Measurements from ENCODE around the gene ADAT1. TPM values are rescaled to one million over a fixed set of nuclear protein-coding genes. Genes with fewer than 3 reads are reported as not detected.

Gene ADAT1
- total RNA-seq, 1 experiment from 2014 or later: 71.3 TPM

DNA sequence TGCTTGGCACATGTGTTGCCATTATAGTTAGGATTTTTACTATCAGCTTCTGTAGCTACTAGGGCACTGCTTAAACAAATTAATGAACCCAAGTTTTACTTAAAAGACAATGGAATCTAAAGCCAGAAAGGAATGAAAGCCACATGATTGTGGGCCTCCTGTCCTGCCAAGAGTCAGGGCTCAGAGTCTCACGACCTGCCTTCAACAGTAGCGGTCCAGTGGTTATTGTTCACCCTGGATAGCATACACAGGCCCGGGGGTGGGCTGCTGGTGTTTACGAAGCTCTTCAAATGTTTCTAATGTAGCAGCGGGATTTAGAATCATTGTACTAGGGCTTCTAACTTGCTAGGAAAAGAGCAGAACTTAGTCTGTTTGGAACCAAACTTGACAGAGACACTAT is 49.1 kb downstream of the ADAT1 start:
- Mint-ChIP-seq H3K36me3 (ENCODE audit: insufficient read depth, unreplicated experiment) (peaks cover 43% of the 10 kb centered on the region), H3K4me3 (ENCODE audit: unreplicated experiment) (no peak overlapping the region), H3K4me1 (ENCODE audit: low read depth, unreplicated experiment) (no peaks in the 10 kb centered on the region), H3K27me3 (ENCODE audit: insufficient read depth, unreplicated experiment) (no peaks in the 10 kb centered on the region), H3K27ac (ENCODE audit: unreplicated experiment) (no peak overlapping the region), H3K9me3 (ENCODE audit: unreplicated experiment) (no peaks in the 10 kb centered on the region)
- ChIA-PET POLR2A (no interaction called here), CTCF (no interaction called here)
- H3K27me3 ChIP-seq (replicated peaks; ENCODE audit: control insufficient read depth, insufficient read depth, low read length): no peaks in the 10 kb centered on the region
- intact Hi-C loops (cut with micrococcal nuclease; ENCODE audit: unreplicated experiment): no loop called here
- DNase-seq: no peak
- H3K36me3 ChIP-seq (ENCODE audit: control insufficient read depth, insufficient read depth, low read length): peaks cover 10% of the 10 kb centered on the region
- no peaks in the 10 kb centered on the region for H3K9me3 ChIP-seq
- BruUV-seq (replicated peaks): no TSS peak
- no peak overlapping the region for H3K4me3 ChIP-seq (ENCODE audit: low read depth, low read length)
- H3K4me1 ChIP-seq: no peaks in the 10 kb centered on the region
- TF ChIP-seq, protein P1, sequence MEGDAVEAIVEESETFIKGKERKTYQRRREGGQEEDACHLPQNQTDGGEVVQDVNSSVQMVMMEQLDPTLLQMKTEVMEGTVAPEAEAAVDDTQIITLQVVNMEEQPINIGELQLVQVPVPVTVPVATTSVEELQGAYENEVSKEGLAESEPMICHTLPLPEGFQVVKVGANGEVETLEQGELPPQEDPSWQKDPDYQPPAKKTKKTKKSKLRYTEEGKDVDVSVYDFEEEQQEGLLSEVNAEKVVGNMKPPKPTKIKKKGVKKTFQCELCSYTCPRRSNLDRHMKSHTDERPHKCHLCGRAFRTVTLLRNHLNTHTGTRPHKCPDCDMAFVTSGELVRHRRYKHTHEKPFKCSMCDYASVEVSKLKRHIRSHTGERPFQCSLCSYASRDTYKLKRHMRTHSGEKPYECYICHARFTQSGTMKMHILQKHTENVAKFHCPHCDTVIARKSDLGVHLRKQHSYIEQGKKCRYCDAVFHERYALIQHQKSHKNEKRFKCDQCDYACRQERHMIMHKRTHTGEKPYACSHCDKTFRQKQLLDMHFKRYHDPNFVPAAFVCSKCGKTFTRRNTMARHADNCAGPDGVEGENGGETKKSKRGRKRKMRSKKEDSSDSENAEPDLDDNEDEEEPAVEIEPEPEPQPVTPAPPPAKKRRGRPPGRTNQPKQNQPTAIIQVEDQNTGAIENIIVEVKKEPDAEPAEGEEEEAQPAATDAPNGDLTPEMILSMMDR (IDR thresholded peaks at IDR 0.05; ENCODE audit: insufficient read depth in 1 of 2, low read depth in 1 of 2, low read length in 1 of 2, severe bottlenecking in 1 of 2, unreplicated experiment in 1 of 2): no peak

DNA sequence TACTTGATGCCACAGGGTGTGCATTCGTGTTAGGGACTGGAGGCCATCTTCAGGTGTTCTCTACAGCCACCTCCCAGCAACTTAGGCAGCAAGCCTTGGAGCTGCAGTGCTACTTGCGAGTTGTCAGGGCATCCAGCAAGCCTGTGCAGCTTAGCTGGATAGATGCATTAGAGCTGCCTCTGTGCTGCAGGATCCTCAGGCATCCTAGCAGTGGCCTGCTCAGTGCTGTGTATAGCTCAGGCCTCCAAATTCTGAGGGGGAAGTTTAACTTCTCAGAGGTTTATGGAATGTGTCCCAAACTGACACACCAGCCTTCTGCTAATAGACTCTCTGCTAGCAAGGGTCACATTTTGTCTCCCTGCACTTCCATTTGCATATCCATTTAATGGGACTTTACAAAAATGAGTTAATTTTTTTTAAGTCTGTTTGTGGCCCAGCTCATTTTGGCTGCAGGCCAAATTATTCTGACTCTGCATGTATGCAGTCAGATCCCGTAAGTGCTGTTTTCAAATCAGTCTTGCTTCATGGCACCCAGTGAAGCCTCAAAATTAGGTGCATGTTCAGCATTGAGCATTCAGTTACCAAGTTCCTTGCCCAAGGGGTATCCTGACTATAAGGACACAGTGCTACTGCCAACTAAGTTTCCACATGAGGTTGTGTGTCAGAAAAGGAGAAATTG is 50.1 kb downstream of the ADAT1 start:
- BruUV-seq (replicated peaks): no TSS peak
- Mint-ChIP-seq H3K9me3 (ENCODE audit: unreplicated experiment) (no peaks in the 10 kb centered on the region), H3K27me3 (ENCODE audit: insufficient read depth, unreplicated experiment) (no peaks in the 10 kb centered on the region), H3K36me3 (ENCODE audit: insufficient read depth, unreplicated experiment) (peaks cover 38% of the 10 kb centered on the region), H3K4me3 (ENCODE audit: unreplicated experiment) (no peak overlapping the region), H3K4me1 (ENCODE audit: low read depth, unreplicated experiment) (no peaks in the 10 kb centered on the region), H3K27ac (ENCODE audit: unreplicated experiment) (no peak overlapping the region)
- no peak overlapping the region for H3K4me3 ChIP-seq (ENCODE audit: low read depth, low read length)
- DNase-seq: no peak
- H3K27me3 ChIP-seq (replicated peaks; ENCODE audit: control insufficient read depth, insufficient read depth, low read length): no peaks in the 10 kb centered on the region
- intact Hi-C loops (cut with micrococcal nuclease; ENCODE audit: unreplicated experiment): no loop called here
- ChIA-PET CTCF (no interaction called here), POLR2A (no interaction called here)
- TF ChIP-seq, protein P1 (IDR thresholded peaks at IDR 0.05; ENCODE audit: insufficient read depth in 1 of 2, low read depth in 1 of 2, low read length in 1 of 2, severe bottlenecking in 1 of 2, unreplicated experiment in 1 of 2): no peak
- no peaks in the 10 kb centered on the region for H3K4me1 ChIP-seq
- no peaks in the 10 kb centered on the region for H3K9me3 ChIP-seq
- peaks cover 12% of the 10 kb centered on the region for H3K36me3 ChIP-seq (ENCODE audit: control insufficient read depth, insufficient read depth, low read length)

DNA sequence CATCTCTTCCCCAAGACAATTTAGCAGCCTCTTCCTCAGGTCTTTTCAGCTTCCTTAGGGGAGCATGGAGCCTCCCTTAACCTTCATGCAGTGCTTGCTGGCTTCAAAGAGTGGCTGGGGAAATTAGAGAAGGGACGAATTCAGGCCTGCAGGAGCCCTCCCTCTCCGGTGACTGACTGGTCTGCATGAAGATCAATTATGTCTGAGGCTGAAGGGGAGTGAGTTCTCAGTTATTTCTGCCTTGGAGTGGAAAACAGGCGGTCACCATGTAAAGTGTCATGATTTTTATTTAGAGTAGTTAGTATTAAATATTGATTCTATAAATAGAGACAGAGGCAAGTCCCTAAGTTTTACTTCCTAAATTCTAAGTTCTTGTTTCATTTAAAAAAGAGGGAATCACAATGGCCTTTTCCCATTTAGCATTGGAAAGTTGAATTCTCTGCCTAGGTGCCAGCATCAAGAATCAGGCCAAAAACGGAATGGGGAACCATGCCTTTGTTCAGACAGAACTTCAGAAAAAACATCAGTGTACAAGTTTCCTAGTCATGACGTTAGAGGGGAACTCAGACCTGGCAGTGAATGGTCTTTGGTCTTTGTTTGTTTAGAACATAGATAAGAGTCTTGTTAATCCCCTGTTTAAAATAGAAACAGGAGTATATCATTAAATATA is 52.5 kb downstream of the ADAT1 start:
- no peaks in the 10 kb centered on the region for H3K27me3 ChIP-seq (replicated peaks; ENCODE audit: control insufficient read depth, insufficient read depth, low read length)
- Mint-ChIP-seq H3K27me3 (ENCODE audit: insufficient read depth, unreplicated experiment) (no peaks in the 10 kb centered on the region), H3K4me1 (ENCODE audit: low read depth, unreplicated experiment) (no peaks in the 10 kb centered on the region), H3K36me3 (ENCODE audit: insufficient read depth, unreplicated experiment) (peaks cover 37% of the 10 kb centered on the region), H3K9me3 (ENCODE audit: unreplicated experiment) (no peaks in the 10 kb centered on the region), H3K27ac (ENCODE audit: unreplicated experiment) (no peak overlapping the region), H3K4me3 (ENCODE audit: unreplicated experiment) (no peak overlapping the region)
- H3K36me3 ChIP-seq (ENCODE audit: control insufficient read depth, insufficient read depth, low read length): peaks cover 12% of the 10 kb centered on the region
- POLR2A ChIA-PET: no interaction called here
- H3K4me3 ChIP-seq (ENCODE audit: low read depth, low read length): no peak overlapping the region
- H3K4me1 ChIP-seq: 0 out of 2 replicates have a peak, but pooled peaks cover 6% of the 10 kb centered on the region
- no peaks in the 10 kb centered on the region for H3K9me3 ChIP-seq
- TF ChIP-seq, protein P1 (IDR thresholded peaks at IDR 0.05; ENCODE audit: insufficient read depth in 1 of 2, low read depth in 1 of 2, low read length in 1 of 2, severe bottlenecking in 1 of 2, unreplicated experiment in 1 of 2): no peak
- CTCF ChIA-PET: no interaction called here
- DNase-seq: no peak
- intact Hi-C loops (cut with micrococcal nuclease; ENCODE audit: unreplicated experiment): no loop called here
- BruUV-seq (replicated peaks): no TSS peak
